ENCODE data around the gene TMEM200C.

DNA sequence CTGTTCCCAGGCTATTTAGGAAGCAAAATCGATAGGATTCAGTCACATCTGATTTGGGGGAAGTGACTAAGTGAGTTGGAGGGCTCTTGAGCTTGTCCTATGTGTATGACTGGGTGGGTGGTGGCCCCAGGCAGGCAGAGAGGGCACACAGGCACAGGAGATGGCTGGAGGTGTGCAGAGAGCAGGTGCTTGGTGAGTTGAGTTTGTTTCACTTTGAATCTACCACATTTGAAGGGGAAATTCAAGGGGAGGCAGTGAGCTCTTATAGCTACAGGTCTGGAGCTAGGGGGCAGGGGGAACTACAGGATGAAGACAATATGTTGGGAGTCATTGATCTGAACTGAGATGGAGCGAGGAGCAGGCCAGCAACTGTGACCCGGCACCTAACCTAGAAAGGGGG is 42.5 kb upstream of the TMEM200C start:
- TF ChIP-seq, protein P1, sequence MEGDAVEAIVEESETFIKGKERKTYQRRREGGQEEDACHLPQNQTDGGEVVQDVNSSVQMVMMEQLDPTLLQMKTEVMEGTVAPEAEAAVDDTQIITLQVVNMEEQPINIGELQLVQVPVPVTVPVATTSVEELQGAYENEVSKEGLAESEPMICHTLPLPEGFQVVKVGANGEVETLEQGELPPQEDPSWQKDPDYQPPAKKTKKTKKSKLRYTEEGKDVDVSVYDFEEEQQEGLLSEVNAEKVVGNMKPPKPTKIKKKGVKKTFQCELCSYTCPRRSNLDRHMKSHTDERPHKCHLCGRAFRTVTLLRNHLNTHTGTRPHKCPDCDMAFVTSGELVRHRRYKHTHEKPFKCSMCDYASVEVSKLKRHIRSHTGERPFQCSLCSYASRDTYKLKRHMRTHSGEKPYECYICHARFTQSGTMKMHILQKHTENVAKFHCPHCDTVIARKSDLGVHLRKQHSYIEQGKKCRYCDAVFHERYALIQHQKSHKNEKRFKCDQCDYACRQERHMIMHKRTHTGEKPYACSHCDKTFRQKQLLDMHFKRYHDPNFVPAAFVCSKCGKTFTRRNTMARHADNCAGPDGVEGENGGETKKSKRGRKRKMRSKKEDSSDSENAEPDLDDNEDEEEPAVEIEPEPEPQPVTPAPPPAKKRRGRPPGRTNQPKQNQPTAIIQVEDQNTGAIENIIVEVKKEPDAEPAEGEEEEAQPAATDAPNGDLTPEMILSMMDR (conservative IDR thresholded peaks at IDR 0.05; ENCODE audit: low read length): no peak
- TF ChIP-seq EZH2phosphoT487 (IDR thresholded peaks at IDR 0.05; ENCODE audit: borderline replicate concordance, low read depth, low read length): no peak

All from OCI-LY7 (cell line).